Chondrocyte (in vitro differentiated cells): ENCODE measurements around the gene SUZ12. TPM values are rescaled to one million over a fixed set of nuclear protein-coding genes. Genes with fewer than 3 reads are reported as not detected.
"Not testable (repeated sequence)": the region's sequence is repeated elsewhere in the genome, so short reads cannot be mapped to it uniquely, and the experiment has no call there.

Experiments used
- DNase-seq: peaks from one replicate; pipeline ENCODE4 v3.0.0; 2021; ENCODE audit warnings: mixed read lengths, low spot score
- H3K27ac Mint-ChIP-seq: one replicate; pipeline ENCODE4 v1.8.0; 2021; ENCODE audit warnings: mild to moderate bottlenecking, moderate library complexity, mixed read lengths; ENCODE audit not compliant: unreplicated experiment
- H3K27me3 Mint-ChIP-seq: 2 replicates; pipeline ENCODE4 v1.8.0; 2021; ENCODE audit warnings: low read depth, mixed read lengths
- H3K36me3 Mint-ChIP-seq: 2 replicates; pipeline ENCODE4 v1.8.0; 2021; ENCODE audit warnings: low read depth, mixed read lengths
- H3K4me1 Mint-ChIP-seq: 2 replicates; pipeline ENCODE4 v1.8.0; 2021; ENCODE audit warnings: low read depth, mild to moderate bottlenecking, mixed read lengths
- H3K4me3 Mint-ChIP-seq: one replicate; pipeline ENCODE4 v1.8.0; 2021; ENCODE audit warnings: mild to moderate bottlenecking, moderate library complexity, mixed read lengths; ENCODE audit not compliant: unreplicated experiment
- H3K9me3 Mint-ChIP-seq: 2 replicates; pipeline ENCODE4 v1.8.0; 2021; ENCODE audit warnings: low read depth, mixed read lengths
- total RNA-seq: library from RNA; stranded (reverse); gene quantifications from 3 replicates; pipeline ENCODE4 v1.2.1, GENCODE V29; 2021
- TF ChIP-seq, protein P1 (sequence below): fragments of 200-600 bp; sonication (generic); IDR thresholded peaks from 2 replicates; pipeline ENCODE4 v1.5.0; 2021; ENCODE audit warnings: antibody characterized with exemption, mild to moderate bottlenecking, moderate library complexity

Gene SUZ12
- total RNA-seq, 1 donor from 2014 or later: 19.5 TPM

DNA sequence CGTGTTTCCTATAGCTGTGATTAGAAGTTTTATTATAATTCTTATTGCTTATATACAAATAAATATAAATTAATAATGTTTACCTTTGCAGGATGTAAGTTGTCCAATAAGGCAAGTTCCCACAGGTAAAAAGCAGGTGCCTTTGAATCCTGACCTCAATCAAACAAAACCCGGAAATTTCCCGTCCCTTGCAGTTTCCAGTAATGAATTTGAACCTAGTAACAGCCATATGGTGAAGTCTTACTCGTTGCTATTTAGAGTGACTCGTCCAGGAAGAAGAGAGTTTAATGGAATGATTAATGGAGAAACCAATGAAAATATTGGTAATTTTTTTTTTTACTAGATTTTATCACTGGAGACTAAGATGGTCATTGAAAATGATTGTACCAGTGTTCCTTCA lies 38.6 kb downstream of the SUZ12 start:
- H3K36me3 Mint-ChIP-seq, DNase-seq, H3K9me3 Mint-ChIP-seq, H3K4me3 Mint-ChIP-seq, H3K4me1 Mint-ChIP-seq, H3K27ac Mint-ChIP-seq, H3K27me3 Mint-ChIP-seq: not testable (repeated sequence)

DNA sequence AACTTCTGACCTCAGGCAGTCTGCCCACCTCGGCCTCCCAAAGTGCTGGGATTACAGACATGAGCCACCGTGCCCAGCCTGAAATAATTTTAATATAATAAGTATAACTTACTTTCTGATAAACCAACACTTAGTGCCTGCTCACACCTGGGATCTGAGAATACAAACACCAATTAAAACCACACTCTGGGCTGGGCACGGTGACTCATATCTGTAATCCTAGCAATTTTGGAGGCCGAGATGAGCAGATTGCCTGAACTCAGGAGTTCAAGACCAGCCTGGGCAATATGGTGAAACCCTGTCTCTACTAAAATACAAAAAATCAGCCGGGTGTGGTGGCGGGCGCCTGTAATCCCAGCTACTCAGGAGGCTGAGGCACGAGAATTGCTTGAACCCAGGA lies 55.0 kb downstream of the SUZ12 start:
- peaks cover 26% of the 10 kb centered on the region for H3K36me3 Mint-ChIP-seq
- not testable (repeated sequence) for H3K4me3 Mint-ChIP-seq, DNase-seq

DNA sequence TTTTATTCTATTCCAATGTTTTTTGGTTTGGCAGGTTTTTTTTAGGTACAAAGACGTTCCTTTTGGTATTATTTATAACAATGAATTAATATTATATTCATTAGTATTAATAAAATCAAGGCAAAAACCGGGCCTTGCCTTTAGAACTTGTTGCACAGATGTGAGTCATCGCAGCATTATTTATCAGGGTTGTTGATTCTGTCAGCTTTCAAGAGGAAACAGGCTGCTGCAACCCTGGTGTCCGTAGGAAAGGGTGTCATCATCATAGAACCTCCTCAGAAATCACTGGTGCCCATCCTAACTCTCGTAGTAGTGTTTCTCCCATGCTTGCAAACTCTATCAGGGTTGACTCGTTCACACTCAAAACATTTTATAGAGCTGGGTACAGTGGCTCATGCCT lies 60.2 kb downstream of the SUZ12 start:
- Mint-ChIP-seq H3K4me3 (no peak overlapping the region), H3K9me3 (no peaks in the 10 kb centered on the region), H3K4me1 (no peaks in the 10 kb centered on the region), H3K27ac (no peak overlapping the region), H3K36me3 (peaks cover 13% of the 10 kb centered on the region), H3K27me3 (no peaks in the 10 kb centered on the region)
- TF ChIP-seq, protein P1, sequence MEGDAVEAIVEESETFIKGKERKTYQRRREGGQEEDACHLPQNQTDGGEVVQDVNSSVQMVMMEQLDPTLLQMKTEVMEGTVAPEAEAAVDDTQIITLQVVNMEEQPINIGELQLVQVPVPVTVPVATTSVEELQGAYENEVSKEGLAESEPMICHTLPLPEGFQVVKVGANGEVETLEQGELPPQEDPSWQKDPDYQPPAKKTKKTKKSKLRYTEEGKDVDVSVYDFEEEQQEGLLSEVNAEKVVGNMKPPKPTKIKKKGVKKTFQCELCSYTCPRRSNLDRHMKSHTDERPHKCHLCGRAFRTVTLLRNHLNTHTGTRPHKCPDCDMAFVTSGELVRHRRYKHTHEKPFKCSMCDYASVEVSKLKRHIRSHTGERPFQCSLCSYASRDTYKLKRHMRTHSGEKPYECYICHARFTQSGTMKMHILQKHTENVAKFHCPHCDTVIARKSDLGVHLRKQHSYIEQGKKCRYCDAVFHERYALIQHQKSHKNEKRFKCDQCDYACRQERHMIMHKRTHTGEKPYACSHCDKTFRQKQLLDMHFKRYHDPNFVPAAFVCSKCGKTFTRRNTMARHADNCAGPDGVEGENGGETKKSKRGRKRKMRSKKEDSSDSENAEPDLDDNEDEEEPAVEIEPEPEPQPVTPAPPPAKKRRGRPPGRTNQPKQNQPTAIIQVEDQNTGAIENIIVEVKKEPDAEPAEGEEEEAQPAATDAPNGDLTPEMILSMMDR: no peak
- no peak for DNase-seq

More for the DNA sequence above, 55.0 kb downstream of the SUZ12 start:
- H3K27me3 Mint-ChIP-seq, H3K27ac Mint-ChIP-seq, H3K9me3 Mint-ChIP-seq, H3K4me1 Mint-ChIP-seq: not testable (repeated sequence)

DNA sequence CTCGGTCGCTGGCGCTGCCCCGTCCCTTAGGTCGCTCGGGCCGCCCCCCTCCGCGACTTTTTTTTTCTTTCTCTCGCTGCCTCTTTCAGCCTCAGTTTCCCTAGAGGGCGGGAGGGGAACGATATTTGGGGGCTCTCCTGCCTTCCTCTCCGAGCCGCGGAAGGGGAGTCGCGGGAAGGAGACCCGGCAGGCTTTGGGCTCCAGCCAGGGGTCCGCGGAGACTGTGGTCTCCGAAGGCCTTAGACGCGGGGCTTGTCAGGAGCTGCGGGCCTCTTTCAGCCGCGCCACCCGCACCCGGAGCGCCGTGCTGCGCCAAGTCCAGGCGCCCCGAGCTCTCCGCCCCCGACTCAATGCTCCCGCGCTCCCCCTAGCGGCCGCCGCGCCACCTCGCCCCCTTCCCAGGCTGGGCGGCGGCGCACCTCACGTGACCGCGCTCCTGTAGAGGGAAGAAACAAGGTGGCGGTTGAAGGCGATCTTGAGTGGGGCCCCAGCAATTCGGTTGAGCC lies 70.2 kb downstream of the SUZ12 start, which contains the start of gene LRRC37B:
LRRC37B (plus strand) TSS at position 427 of the 506 bp plus-strand sequence. CDS start 14,010 bp downstream, outside the sequence.
- Mint-ChIP-seq H3K4me1 (peaks cover 22% of the 10 kb centered on the region), H3K27me3 (no peaks in the 10 kb centered on the region), H3K4me3 (peak within 1 kb of the TSS; percentile 83), H3K27ac (peak within 1 kb of the TSS; percentile 60), H3K36me3 (no peaks in the 10 kb centered on the region), H3K9me3 (no peaks in the 10 kb centered on the region)
- TF ChIP-seq, protein P1: peak; percentile 96
- no peak for DNase-seq

DNA sequence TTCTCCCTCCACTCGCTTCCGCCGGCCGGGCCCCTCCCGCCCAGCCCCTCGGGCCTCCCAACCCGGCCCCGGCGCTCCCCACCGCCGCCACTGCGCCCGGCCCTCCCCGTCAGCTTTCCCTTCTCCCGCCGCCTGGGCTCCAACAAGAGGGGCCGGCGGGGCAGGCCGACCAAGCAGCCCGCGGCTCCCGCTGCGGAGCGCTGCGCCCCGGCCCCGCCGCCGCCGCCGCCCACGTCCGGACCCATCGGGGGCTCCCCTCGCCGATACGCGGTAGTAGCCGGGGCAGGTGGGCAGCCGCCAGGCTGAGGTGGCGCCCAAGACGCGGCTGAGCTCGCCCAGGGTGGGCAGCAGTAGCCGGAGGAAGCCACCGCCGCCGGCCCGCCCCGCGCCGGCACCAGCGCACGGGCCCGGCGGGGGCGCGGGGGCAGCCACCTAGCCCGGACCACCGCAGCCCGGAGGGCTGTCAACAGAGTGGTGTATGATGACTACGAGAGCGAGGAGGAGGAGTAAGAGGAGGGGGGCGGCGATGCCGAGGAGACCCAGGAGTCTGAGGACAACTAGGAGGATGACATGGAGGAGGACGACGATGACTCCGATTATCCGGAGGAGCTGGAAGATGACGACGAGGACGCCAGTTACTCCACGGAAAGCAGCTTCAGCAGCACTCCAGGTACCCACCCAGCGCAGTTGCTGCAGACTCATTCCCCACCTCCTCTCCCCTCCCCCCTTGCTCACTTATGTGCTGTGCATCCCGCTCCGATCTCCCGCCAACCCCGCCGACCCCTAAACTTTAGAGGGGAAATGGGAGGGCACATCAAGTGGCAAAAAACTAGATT lies 70.9 kb downstream of the SUZ12 start:
- Mint-ChIP-seq H3K27ac (peak overlapping the region; percentile 60), H3K4me1 (peaks cover 22% of the 10 kb centered on the region), H3K27me3 (no peaks in the 10 kb centered on the region), H3K4me3 (peak overlapping the region; percentile 83), H3K36me3 (no peaks in the 10 kb centered on the region), H3K9me3 (no peaks in the 10 kb centered on the region)
- TF ChIP-seq, protein P1: peak; percentile 5
- DNase-seq: no peak

DNA sequence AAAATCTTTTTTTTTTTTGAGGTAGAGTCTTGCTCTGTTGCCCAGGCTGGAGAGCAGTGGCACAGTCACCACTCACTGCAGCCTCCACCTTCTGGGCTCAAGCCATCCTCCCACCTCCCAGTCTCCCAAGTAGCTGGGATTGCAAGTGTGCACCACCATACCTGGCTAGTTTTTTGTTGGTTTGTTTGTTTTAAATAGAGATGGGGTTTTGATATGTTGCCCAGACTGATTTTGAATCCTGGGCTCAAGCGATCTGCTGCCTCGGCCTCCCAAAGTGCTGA lies 72.4 kb downstream of the SUZ12 start:
- Mint-ChIP-seq H3K4me3 (peak overlapping the region; percentile 83), H3K27me3 (no peaks in the 10 kb centered on the region), H3K27ac (no peak overlapping the region), H3K9me3 (no peaks in the 10 kb centered on the region), H3K36me3 (no peaks in the 10 kb centered on the region), H3K4me1 (peaks cover 22% of the 10 kb centered on the region)
- TF ChIP-seq, protein P1: no peak
- DNase-seq: no peak
